Subcutaneous preadipocyte (primary cell): ENCODE results near the gene RNF208. TPM values are rescaled to one million over a fixed set of nuclear protein-coding genes. Genes with fewer than 3 reads are reported as not detected.

Experiments
- total RNA-seq: library from RNA; depleted of rRNA; stranded (reverse); fragments of >200 nt; gene quantifications from 2 replicates; pipeline ENCODE4 v1.2.3, GENCODE V29; 2012

Gene RNF208
- not detected in 2 replicates for total RNA-seq

GRCh38 chr9:137222190-137223077 lies at the start of gene RNF208:
Gene RNF208, minus strand, starts transcription at chr9:137222240. Its CDS starts 1,028 bp downstream, at chr9:137221212.

GRCh38 chr9:137254624-137255447 lies 32.8 kb upstream of the RNF208 start, which contains the start of gene NELFB:
Gene NELFB, plus strand, starts transcription at chr9:137255327.

GRCh38 chr9:137251194-137251461 lies 29.1 kb upstream of the RNF208 start, which contains the start of gene STPG3:
Gene STPG3, plus strand, starts transcription at chr9:137251286. Its CDS starts 1 bp downstream, at chr9:137251287.

GRCh38 chr9:137240841-137241489 lies 18.9 kb upstream of the RNF208 start, which contains the start of gene TUBB4B:
Gene TUBB4B, plus strand, starts transcription at chr9:137241287. Its CDS starts 74 bp downstream, at chr9:137241361.

GRCh38 chr9:137230705-137231371 lies 8.8 kb upstream of the RNF208 start, which contains the start of gene SLC34A3:
Gene SLC34A3, plus strand, starts transcription at chr9:137230901. Its CDS starts 802 bp downstream, at chr9:137231703.

GRCh38 chr9:137227054-137227852 lies 5.2 kb upstream of the RNF208 start, which contains the start of gene RNF224:
Gene RNF224, plus strand, starts transcription at chr9:137227502. Its CDS starts 834 bp downstream, at chr9:137228336.

GRCh38 chr9:137224830-137225694 lies 3.0 kb upstream of the RNF208 start, which contains the start of gene CYSRT1:
Gene CYSRT1, plus strand, starts transcription at chr9:137225174. Its CDS starts 448 bp downstream, at chr9:137225622.

GRCh38 chr9:137205126-137206069 lies 16.6 kb downstream of the RNF208 start, which contains the start of the genes NDOR1 and TMEM203:
Gene NDOR1, plus strand, starts transcription at chr9:137205700. Its CDS starts 78 bp downstream, at chr9:137205778.
Gene TMEM203, minus strand, starts transcription at chr9:137205648. Its CDS starts 234 bp downstream, at chr9:137205414.

GRCh38 chr9:137200311-137201204 lies 21.5 kb downstream of the RNF208 start, which contains the start of gene TPRN:
Gene TPRN, minus strand, starts transcription at chr9:137200741. Its CDS starts 30 bp downstream, at chr9:137200711.

GRCh38 chr9:137188490-137189296 lies 33.3 kb downstream of the RNF208 start, which contains the start of the genes ANAPC2 and SSNA1:
Gene ANAPC2, minus strand, starts transcription at chr9:137188560. Its CDS starts 28 bp downstream, at chr9:137188532.
Gene SSNA1, plus strand, starts transcription at chr9:137188676. Its CDS starts 51 bp downstream, at chr9:137188727.

Other genes starting within 250 kb of the RNF208 start
- gene PTGDS, start 244.7 kb downstream of the RNF208 start, total RNA-seq, result 0.59 and 4.8 TPM in 2 replicates
- gene LCNL1, start 239.2 kb downstream of the RNF208 start, total RNA-seq, result under 0.01 and 0.37 TPM in 2 replicates
- 13.9 and 14.3 TPM in 2 replicates for gene PAXX, start 229.8 kb downstream of the RNF208 start, total RNA-seq
- 0.20 and 0.73 TPM in 2 replicates for gene CLIC3, start 225.7 kb downstream of the RNF208 start, total RNA-seq
- 15.4 and 19.5 TPM in 2 replicates for gene ABCA2, start 194.0 kb downstream of the RNF208 start, total RNA-seq
- gene FUT7, start 190.2 kb downstream of the RNF208 start, total RNA-seq, result not detected in 2 replicates
- 18.8 and 24.3 TPM in 2 replicates for gene NPDC1, start 176.1 kb downstream of the RNF208 start, total RNA-seq
- not detected in 2 replicates for gene ENTPD2, start 168.2 kb downstream of the RNF208 start, total RNA-seq
- gene SAPCD2, start 151.7 kb downstream of the RNF208 start, total RNA-seq, result 6.6 and 8.2 TPM in 2 replicates
- 12.1 and 18.8 TPM in 2 replicates for gene UAP1L1, start 144.7 kb downstream of the RNF208 start, total RNA-seq
- 45.5 and 52.2 TPM in 2 replicates for gene MAN1B1, start 135.3 kb downstream of the RNF208 start, total RNA-seq
- 77.2 and 112 TPM in 2 replicates for gene DPP7, start 107.5 kb downstream of the RNF208 start, total RNA-seq
- not detected in 2 replicates for gene GRIN1, start 83.1 kb downstream of the RNF208 start, total RNA-seq
- gene LRRC26, start 52.2 kb downstream of the RNF208 start, total RNA-seq, result not detected in 2 replicates
- 0.20 TPM in 1 of 2 replicates, not detected in the other for gene TMEM210, start 50.2 kb downstream of the RNF208 start, total RNA-seq
- gene ANAPC2, start 33.7 kb downstream of the RNF208 start, total RNA-seq, result 23.5 and 28.7 TPM in 2 replicates
- 56.1 and 64.7 TPM in 2 replicates for gene SSNA1, start 33.6 kb downstream of the RNF208 start, total RNA-seq
- gene TPRN, start 21.5 kb downstream of the RNF208 start, total RNA-seq, result 6.2 and 11.9 TPM in 2 replicates
- 32.0 and 34.6 TPM in 2 replicates for gene TMEM203, start 16.6 kb downstream of the RNF208 start, total RNA-seq
- gene NDOR1, start 16.5 kb downstream of the RNF208 start, total RNA-seq, result 6.2 and 8.4 TPM in 2 replicates
- 0.37 and 0.39 TPM in 2 replicates for gene CYSRT1, start 2.9 kb upstream of the RNF208 start, total RNA-seq
- gene RNF224, start 5.3 kb upstream of the RNF208 start, total RNA-seq, result not detected in 2 replicates
- gene SLC34A3, start 8.7 kb upstream of the RNF208 start, total RNA-seq, result not detected in 2 replicates
- gene TUBB4B, start 19.0 kb upstream of the RNF208 start, total RNA-seq, result 230 and 358 TPM in 2 replicates
- gene STPG3, start 29.0 kb upstream of the RNF208 start, total RNA-seq, result not detected in 2 replicates
- gene NELFB, start 33.1 kb upstream of the RNF208 start, total RNA-seq, result 50.7 and 70.4 TPM in 2 replicates
- gene TOR4A, start 55.5 kb upstream of the RNF208 start, total RNA-seq, result 4.0 and 16.0 TPM in 2 replicates
- 0.20 TPM in 1 of 2 replicates, not detected in the other for gene NRARP, start 80.0 kb upstream of the RNF208 start, total RNA-seq
- 4.0 and 4.3 TPM in 2 replicates for gene EXD3, start 200.9 kb upstream of the RNF208 start, total RNA-seq
- gene NOXA1, start 201.2 kb upstream of the RNF208 start, total RNA-seq, result 0.20 and 0.37 TPM in 2 replicates
- gene ENTPD8, start 219.1 kb upstream of the RNF208 start, total RNA-seq, result not detected in 2 replicates
- 31.2 and 34.6 TPM in 2 replicates for gene NSMF, start 237.1 kb upstream of the RNF208 start, total RNA-seq